Measurements from ENCODE around the gene EVX1.

The EVX1 gene

GRCh38 chr7:27242555-27243339 is at the start of gene EVX1:
EVX1 (plus strand) TSS chr7:27242802; CDS start chr7:27243031, 229 bp downstream.
- H3K4me1 ChIP-seq (ENCODE audit: control insufficient read depth in 1 of 2, insufficient read depth in 2 of 2, low read length in 2 of 2) = peaks cover 6 to 8% of the 10 kb centered on the region in 2 donors
- peaks cover 91 to 97% of the 10 kb centered on the region in 2 donors for H3K27me3 ChIP-seq (ENCODE audit: control insufficient read depth in 1 of 2, insufficient read depth in 2 of 2, low read length in 2 of 2)
- H3K9ac ChIP-seq (ENCODE audit: low read depth in 1 of 2, low read length in 2 of 2) = no peak within 1 kb of the TSS
- no peak within 1 kb of the TSS for H3K27ac ChIP-seq (ENCODE audit: low read depth, low read length)
- H3K36me3 ChIP-seq (ENCODE audit: control insufficient read depth in 1 of 2, insufficient read depth in 2 of 2, low read length in 2 of 2) = no peaks in the 10 kb centered on the region
- no peaks in the 10 kb centered on the region for H3K9me3 ChIP-seq (ENCODE audit: control insufficient read depth in 1 of 2, low read length in 2 of 2)
- H3K4me3 ChIP-seq (ENCODE audit: low read depth in 1 of 2, low read length in 2 of 2) = no peak within 1 kb of the TSS

GRCh38 chr7:27193335-27194001 is 49.1 kb upstream of the EVX1 start:
- peaks cover 87 to 98% of the 10 kb centered on the region in 2 donors for H3K27me3 ChIP-seq (ENCODE audit: control insufficient read depth in 1 of 2, insufficient read depth in 2 of 2, low read length in 2 of 2)
- no peak overlapping the region for H3K27ac ChIP-seq (ENCODE audit: low read depth, low read length)
- no peak overlapping the region for H3K9ac ChIP-seq (ENCODE audit: low read depth in 1 of 2, low read length in 2 of 2)

GRCh38 chr7:27194002-27194352 is 48.6 kb upstream of the EVX1 start:
- no peaks in the 10 kb centered on the region for H3K9me3 ChIP-seq (ENCODE audit: control insufficient read depth in 1 of 2, low read length in 2 of 2)
- H3K36me3 ChIP-seq (ENCODE audit: control insufficient read depth in 1 of 2, insufficient read depth in 2 of 2, low read length in 2 of 2) = no peaks in the 10 kb centered on the region
- no peak overlapping the region for H3K27ac ChIP-seq (ENCODE audit: low read depth, low read length)
- no peak overlapping the region for H3K4me3 ChIP-seq (ENCODE audit: low read depth in 1 of 2, low read length in 2 of 2)
- H3K27me3 ChIP-seq (ENCODE audit: control insufficient read depth in 1 of 2, insufficient read depth in 2 of 2, low read length in 2 of 2) = peaks cover 87 to 98% of the 10 kb centered on the region in 2 donors
- peaks cover 3 to 10% of the 10 kb centered on the region in 2 donors for H3K4me1 ChIP-seq (ENCODE audit: control insufficient read depth in 1 of 2, insufficient read depth in 2 of 2, low read length in 2 of 2)
- no peak overlapping the region for H3K9ac ChIP-seq (ENCODE audit: low read depth in 1 of 2, low read length in 2 of 2)

More at GRCh38 chr7:27193335-27194001, 49.1 kb upstream of the EVX1 start:
- peaks cover 8 to 14% of the 10 kb centered on the region in 2 donors for H3K4me1 ChIP-seq (ENCODE audit: control insufficient read depth in 1 of 2, insufficient read depth in 2 of 2, low read length in 2 of 2)
- H3K36me3 ChIP-seq (ENCODE audit: control insufficient read depth in 1 of 2, insufficient read depth in 2 of 2, low read length in 2 of 2) = no peaks in the 10 kb centered on the region
- peak overlapping the region in 1 of 2 donors; percentile 36 for H3K4me3 ChIP-seq (ENCODE audit: low read depth in 1 of 2, low read length in 2 of 2)
- H3K9me3 ChIP-seq (ENCODE audit: control insufficient read depth in 1 of 2, low read length in 2 of 2) = no peaks in the 10 kb centered on the region

GRCh38 chr7:27194686-27195379 is 47.8 kb upstream of the EVX1 start:
- H3K4me1 ChIP-seq (ENCODE audit: control insufficient read depth in 1 of 2, insufficient read depth in 2 of 2, low read length in 2 of 2) = peaks cover 0 to 7% of the 10 kb centered on the region in 2 donors
- peaks cover 82 to 93% of the 10 kb centered on the region in 2 donors for H3K27me3 ChIP-seq (ENCODE audit: control insufficient read depth in 1 of 2, insufficient read depth in 2 of 2, low read length in 2 of 2)
- no peak overlapping the region for H3K9ac ChIP-seq (ENCODE audit: low read depth in 1 of 2, low read length in 2 of 2)
- H3K27ac ChIP-seq (ENCODE audit: low read depth, low read length) = no peak overlapping the region
- H3K9me3 ChIP-seq (ENCODE audit: control insufficient read depth in 1 of 2, low read length in 2 of 2) = no peaks in the 10 kb centered on the region
- H3K4me3 ChIP-seq (ENCODE audit: low read depth in 1 of 2, low read length in 2 of 2) = no peak overlapping the region
- no peaks in the 10 kb centered on the region for H3K36me3 ChIP-seq (ENCODE audit: control insufficient read depth in 1 of 2, insufficient read depth in 2 of 2, low read length in 2 of 2)

- Histone ChIP-seq H3K36me3 (ENCODE audit: control insufficient read depth in 1 of 2, insufficient read depth in 2 of 2, low read length in 2 of 2) (no peaks in the 10 kb centered on the region), H3K9me3 (ENCODE audit: control insufficient read depth in 1 of 2, low read length in 2 of 2) (no peaks in the 10 kb centered on the region), H3K27me3 (ENCODE audit: control insufficient read depth in 1 of 2, insufficient read depth in 2 of 2, low read length in 2 of 2) (peaks cover 79 to 90% of the 10 kb centered on the region in 2 donors), H3K4me1 (ENCODE audit: control insufficient read depth in 1 of 2, insufficient read depth in 2 of 2, low read length in 2 of 2) (peaks cover 10 to 18% of the 10 kb centered on the region in 2 donors), H3K9ac (ENCODE audit: low read depth in 1 of 2, low read length in 2 of 2) (no peak overlapping the region), H3K4me3 (ENCODE audit: low read depth in 1 of 2, low read length in 2 of 2) (no peak overlapping the region), H3K27ac (ENCODE audit: low read depth, low read length) (no peak overlapping the region)
Observed at GRCh38 chr7:27196287-27196767, 46.3 kb upstream of the EVX1 start.

- Histone ChIP-seq H3K27me3 (ENCODE audit: control insufficient read depth in 1 of 2, insufficient read depth in 2 of 2, low read length in 2 of 2) (peaks cover 79 to 90% of the 10 kb centered on the region in 2 donors), H3K4me3 (ENCODE audit: low read depth in 1 of 2, low read length in 2 of 2) (no peak overlapping the region), H3K36me3 (ENCODE audit: control insufficient read depth in 1 of 2, insufficient read depth in 2 of 2, low read length in 2 of 2) (no peaks in the 10 kb centered on the region), H3K9ac (ENCODE audit: low read depth in 1 of 2, low read length in 2 of 2) (no peak overlapping the region), H3K27ac (ENCODE audit: low read depth, low read length) (no peak overlapping the region), H3K4me1 (ENCODE audit: control insufficient read depth in 1 of 2, insufficient read depth in 2 of 2, low read length in 2 of 2) (peaks cover 16 to 22% of the 10 kb centered on the region in 2 donors), H3K9me3 (ENCODE audit: control insufficient read depth in 1 of 2, low read length in 2 of 2) (no peaks in the 10 kb centered on the region)
Observed at GRCh38 chr7:27197137-27198042, 45.2 kb upstream of the EVX1 start.

GRCh38 chr7:27198138-27198841 is 44.3 kb upstream of the EVX1 start:
- no peak overlapping the region for H3K27ac ChIP-seq (ENCODE audit: low read depth, low read length)
- H3K9me3 ChIP-seq (ENCODE audit: control insufficient read depth in 1 of 2, low read length in 2 of 2) = no peaks in the 10 kb centered on the region
- H3K27me3 ChIP-seq (ENCODE audit: control insufficient read depth in 1 of 2, insufficient read depth in 2 of 2, low read length in 2 of 2) = peaks cover 78 to 89% of the 10 kb centered on the region in 2 donors
- H3K4me1 ChIP-seq (ENCODE audit: control insufficient read depth in 1 of 2, insufficient read depth in 2 of 2, low read length in 2 of 2) = peaks cover 16 to 18% of the 10 kb centered on the region in 2 donors
- H3K9ac ChIP-seq (ENCODE audit: low read depth in 1 of 2, low read length in 2 of 2) = no peak overlapping the region
- no peaks in the 10 kb centered on the region for H3K36me3 ChIP-seq (ENCODE audit: control insufficient read depth in 1 of 2, insufficient read depth in 2 of 2, low read length in 2 of 2)
- H3K4me3 ChIP-seq (ENCODE audit: low read depth in 1 of 2, low read length in 2 of 2) = no peak overlapping the region

GRCh38 chr7:27198871-27199801 is 43.5 kb upstream of the EVX1 start:
- no peak overlapping the region for H3K9ac ChIP-seq (ENCODE audit: low read depth in 1 of 2, low read length in 2 of 2)
- H3K36me3 ChIP-seq (ENCODE audit: control insufficient read depth in 1 of 2, insufficient read depth in 2 of 2, low read length in 2 of 2) = no peaks in the 10 kb centered on the region
- H3K27me3 ChIP-seq (ENCODE audit: control insufficient read depth in 1 of 2, insufficient read depth in 2 of 2, low read length in 2 of 2) = peaks cover 80 to 89% of the 10 kb centered on the region in 2 donors
- H3K9me3 ChIP-seq (ENCODE audit: control insufficient read depth in 1 of 2, low read length in 2 of 2) = no peaks in the 10 kb centered on the region
- no peak overlapping the region for H3K27ac ChIP-seq (ENCODE audit: low read depth, low read length)
- H3K4me1 ChIP-seq (ENCODE audit: control insufficient read depth in 1 of 2, insufficient read depth in 2 of 2, low read length in 2 of 2) = peaks cover 15 to 16% of the 10 kb centered on the region in 2 donors
- no peak overlapping the region for H3K4me3 ChIP-seq (ENCODE audit: low read depth in 1 of 2, low read length in 2 of 2)
